Pulmonary artery endothelial cell (primary cell): ENCODE measurements around the gene MAGEH1. TPM values are rescaled to one million over a fixed set of nuclear protein-coding genes. Genes with fewer than 3 reads are reported as not detected.
"Not testable (repeated sequence)": the region's sequence is repeated elsewhere in the genome, so short reads cannot be mapped to it uniquely, and the experiment has no call there.

Experiments
- DNase-seq: peaks from one replicate; pipeline ENCODE4 v3.0.0-alpha.2; 2011; ENCODE audit warnings: low read depth, low spot score
- total RNA-seq: library from RNA; depleted of rRNA; stranded (reverse); fragments of >200 nt; gene quantifications from 2 replicates; pipeline ENCODE4 v1.2.3, GENCODE V29; 2014

The MAGEH1 gene, protein sequence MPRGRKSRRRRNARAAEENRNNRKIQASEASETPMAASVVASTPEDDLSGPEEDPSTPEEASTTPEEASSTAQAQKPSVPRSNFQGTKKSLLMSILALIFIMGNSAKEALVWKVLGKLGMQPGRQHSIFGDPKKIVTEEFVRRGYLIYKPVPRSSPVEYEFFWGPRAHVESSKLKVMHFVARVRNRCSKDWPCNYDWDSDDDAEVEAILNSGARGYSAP
- 23.4 and 30.6 TPM in 2 replicates for total RNA-seq

DNA sequence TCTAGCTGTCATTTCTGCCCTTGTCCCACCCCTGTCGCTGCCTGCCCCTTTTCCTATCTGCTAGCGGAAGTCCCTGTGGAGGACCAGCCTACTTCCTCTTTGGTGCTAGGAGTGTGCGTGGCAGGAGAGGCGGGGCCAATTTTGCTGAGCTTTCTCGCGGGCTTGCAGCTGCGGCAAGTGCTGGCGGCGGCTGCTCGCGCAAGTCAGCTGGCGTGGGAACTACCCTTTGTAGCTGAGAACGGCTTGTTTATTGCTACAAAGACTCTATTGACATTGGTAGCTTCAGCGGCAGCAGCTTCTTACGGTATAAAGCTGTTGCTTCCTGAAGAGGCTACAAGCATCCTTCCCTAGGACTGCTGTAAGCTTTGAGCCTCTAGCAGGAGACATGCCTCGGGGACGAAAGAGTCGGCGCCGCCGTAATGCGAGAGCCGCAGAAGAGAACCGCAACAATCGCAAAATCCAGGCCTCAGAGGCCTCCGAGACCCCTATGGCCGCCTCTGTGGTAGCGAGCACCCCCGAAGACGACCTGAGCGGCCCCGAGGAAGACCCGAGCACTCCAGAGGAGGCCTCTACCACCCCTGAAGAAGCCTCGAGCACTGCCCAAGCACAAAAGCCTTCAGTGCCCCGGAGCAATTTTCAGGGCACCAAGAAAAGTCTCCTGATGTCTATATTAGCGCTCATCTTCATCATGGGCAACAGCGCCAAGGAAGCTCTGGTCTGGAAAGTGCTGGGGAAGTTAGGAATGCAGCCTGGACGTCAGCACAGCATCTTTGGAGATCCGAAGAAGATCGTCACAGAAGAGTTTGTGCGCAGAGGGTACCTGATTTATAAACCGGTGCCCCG, at the start of gene MAGEH1:
MAGEH1 (plus strand) TSS at position 138 of the 843 bp plus-strand sequence; CDS start at position 386, 248 bp downstream.
- peak; percentile 29 for DNase-seq

DNA sequence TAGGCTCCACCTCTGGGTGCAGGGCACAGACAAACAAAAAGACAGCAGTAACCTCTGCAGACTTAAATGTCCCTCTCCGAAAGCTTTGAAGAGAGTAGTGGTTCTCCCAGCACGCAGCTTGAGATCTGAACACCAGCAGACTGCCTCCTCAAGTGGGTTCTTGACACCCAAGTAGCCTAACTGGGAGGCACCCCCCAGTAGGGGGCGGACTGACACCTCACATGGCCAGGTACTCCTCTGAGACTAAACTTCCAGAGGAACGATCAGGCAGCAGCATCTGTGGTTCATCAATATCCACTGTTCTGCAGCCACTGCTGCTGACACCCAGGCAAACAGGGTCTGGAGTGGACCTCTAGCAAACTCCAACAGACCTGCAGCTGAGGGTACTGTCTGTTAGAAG, 24.8 kb upstream of the MAGEH1 start:
- not testable (repeated sequence) for DNase-seq

DNA sequence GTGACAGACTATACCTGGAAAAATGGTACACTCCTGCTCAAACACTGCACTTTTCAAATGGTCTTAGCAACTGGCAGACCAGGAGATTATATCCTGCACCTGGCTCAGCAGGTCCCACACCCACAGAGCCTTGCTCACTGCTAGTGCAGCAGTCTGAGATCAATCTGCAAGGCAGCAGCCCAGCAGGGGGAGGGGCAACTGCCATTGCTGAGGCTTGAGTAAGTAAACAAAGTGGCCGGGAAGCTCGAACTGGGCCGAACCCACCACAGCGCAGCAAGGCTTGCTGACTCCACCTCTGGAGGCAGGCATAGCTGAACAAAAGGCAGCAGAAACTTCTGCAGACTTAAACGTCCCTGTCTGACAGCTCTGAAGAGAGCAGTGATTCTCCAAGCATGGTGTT, 8.5 kb upstream of the MAGEH1 start:
- DNase-seq, result not testable (repeated sequence)

DNA sequence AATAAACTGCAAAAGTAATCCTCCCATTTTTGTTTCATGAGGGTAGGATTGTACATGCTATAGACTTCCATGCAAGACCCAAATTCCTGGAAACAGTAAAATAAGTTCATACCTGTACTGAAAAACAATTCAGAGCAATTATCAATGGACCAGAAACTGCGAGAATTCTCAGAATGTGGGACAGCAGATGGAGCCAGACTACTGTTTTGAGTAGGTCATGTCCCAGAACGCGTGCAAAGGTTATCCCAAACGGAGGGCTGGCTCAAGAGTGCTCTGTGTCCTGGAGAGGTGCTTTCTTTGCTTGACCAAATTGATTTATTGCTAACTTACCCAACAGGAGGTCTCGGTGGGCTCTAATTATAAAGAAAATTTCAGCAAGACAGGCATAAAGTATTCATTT, 1.7 kb upstream of the MAGEH1 start:
- DNase-seq, result no peak

DNA sequence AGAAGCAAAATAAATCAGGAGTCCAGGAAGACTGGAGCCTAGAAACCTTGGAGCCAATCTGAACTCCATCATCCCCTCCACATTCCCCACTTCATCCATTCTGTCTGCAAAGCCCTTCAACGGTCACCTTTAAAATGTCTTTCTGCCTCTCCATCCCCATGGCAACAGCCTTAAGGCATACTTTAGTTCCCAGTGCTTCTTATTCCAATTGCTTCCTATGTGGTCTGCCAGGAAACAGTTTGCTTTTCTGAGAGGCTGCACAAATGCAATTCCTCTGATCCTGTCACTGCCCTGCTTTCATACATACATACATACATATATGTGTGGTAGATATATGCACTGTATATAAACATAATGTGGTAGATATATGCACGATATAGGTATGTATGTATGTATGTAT, 786 bp upstream of the MAGEH1 start:
- DNase-seq, result no peak

DNA sequence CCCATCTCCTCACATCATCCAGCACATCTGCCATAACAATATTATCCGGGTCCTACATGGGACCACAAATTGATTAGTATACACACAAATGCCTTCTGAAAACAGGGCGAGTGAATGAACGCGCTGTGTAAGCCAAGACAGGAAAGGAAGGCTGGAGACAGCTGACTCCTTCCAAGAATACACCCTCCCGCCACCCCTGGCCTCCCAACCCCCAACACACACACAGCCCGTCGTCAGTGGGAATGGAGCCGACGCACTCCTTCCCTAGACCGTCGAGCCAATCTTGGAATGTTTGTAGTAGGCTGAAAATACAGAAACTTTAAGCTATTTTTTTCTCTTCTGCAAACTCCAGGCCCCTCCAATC, 319 bp upstream of the MAGEH1 start:
- no peak for DNase-seq

DNA sequence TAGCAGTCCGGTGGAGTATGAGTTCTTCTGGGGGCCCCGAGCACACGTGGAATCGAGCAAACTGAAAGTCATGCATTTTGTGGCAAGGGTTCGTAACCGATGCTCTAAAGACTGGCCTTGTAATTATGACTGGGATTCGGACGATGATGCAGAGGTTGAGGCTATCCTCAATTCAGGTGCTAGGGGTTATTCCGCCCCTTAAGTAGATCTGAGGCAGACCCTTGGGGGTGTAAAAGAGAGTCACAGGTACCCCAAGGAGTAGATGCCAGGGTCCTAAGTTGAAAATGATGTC, 852 bp downstream of the MAGEH1 start:
- DNase-seq, result no peak

DNA sequence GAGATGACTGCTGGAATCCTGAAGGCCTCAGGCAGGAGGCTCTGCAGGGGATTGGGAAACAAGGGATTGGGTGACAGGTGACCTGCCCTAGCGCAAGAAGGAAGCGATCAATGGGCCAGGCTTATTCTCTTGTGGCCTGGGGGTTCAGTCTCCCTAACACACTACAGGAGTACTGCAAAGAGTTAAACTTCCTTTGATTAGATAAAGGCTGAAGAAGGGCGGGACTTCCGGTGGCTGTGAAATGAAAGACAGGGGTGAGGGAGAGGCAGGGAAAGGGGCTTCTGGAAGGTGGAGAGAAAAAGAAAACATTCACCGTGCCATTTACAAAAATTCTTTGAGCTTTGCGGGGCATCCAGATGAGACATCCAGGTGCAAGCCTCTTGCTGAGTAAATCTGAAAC, 3.8 kb downstream of the MAGEH1 start:
- DNase-seq, result not testable (repeated sequence)

DNA sequence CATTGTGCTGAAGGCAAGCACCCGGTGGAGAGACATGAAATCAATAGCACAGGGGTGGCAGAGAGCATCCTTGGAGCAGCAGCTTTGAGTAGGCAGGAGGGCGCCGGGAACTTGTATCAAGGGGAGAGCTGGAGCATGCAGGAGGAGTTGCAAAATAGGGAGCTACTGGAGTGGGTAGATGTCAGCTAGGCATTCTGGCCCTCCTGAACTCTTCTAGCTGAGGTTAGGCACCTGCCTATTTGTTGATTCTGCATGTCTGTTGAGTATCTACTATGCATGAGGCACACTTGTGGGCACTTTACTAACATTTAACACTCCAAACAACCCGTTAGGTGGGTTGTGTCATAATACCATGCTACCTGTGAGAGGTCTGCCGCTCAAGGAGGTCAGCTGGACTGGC, 7.5 kb downstream of the MAGEH1 start:
- not testable (repeated sequence) for DNase-seq

DNA sequence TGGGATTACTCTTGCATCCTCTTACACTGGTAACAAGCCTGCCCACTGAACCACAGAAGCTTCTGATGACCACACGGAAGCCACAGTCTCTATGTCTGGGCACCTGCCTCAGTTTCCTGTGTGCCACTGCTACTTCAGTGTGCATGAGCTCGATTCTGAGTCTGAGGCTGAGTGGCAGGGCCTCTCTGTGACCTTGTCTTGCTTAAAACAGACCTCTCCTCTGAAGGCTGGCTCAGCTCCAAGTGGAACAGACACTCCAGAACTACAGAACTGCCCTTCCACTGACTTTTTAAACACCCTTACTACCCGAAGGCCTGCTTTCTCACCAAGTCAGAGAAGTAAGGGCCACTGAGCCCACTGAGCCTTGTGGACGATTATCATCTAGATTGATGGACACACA, 8.0 kb downstream of the MAGEH1 start:
- DNase-seq, result not testable (repeated sequence)

DNA sequence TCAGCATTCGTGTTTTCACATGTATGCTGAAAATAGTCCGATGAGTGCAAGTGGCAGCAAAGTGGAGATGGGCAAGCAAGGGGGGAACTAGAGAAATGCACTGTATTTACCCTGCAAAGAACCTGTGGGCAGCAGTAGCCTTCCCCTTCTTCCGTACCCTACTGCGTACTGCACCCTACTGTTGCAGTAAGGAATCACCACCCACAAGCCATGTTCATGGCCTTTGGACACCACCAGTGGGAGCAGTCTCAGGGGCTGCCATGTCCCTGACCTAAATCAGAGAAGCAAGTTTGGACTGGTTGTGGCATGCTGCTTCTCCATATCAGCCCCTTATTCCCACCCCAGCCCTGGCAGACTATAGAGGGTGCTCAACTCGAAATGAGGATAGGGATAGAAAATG, 12.1 kb downstream of the MAGEH1 start:
- not testable (repeated sequence) for DNase-seq

DNA sequence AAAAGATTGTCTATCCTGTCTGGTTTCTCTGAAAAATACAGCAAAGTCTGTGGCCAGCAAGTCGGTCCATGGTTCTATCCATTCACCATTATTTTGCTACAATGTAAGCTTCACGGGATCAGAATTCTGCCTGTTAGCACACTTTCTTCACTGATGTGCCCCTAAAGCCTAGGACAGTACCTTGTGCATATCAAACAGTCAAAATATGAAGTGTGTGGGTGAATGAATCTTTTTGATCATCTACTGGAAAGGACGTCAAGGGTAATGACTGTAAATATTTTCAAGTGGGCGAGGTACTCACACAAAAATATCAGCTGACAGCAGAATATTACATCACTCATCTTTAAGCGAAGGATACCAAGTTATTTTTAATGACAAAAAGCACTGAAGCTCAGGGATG, 13.2 kb downstream of the MAGEH1 start:
- not testable (repeated sequence) for DNase-seq

DNA sequence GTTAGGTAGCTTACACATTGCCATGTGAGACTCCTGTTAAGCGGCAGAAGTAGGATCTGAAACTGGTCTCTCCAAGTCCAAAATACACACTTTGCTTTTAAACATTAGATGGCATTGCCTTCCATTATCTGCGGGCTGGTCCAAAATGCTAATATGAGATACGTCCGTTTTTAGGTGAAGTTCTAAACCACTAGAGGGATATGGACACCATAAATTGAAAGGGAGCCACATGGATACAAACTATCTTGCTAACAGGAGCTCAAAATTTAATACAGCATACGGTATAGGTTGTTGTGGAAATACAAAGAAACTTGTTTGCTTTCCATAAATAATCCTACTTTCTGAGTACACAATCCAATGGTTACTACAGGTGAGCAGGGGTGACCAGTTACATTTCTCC, 13.9 kb downstream of the MAGEH1 start:
- not testable (repeated sequence) for DNase-seq

DNA sequence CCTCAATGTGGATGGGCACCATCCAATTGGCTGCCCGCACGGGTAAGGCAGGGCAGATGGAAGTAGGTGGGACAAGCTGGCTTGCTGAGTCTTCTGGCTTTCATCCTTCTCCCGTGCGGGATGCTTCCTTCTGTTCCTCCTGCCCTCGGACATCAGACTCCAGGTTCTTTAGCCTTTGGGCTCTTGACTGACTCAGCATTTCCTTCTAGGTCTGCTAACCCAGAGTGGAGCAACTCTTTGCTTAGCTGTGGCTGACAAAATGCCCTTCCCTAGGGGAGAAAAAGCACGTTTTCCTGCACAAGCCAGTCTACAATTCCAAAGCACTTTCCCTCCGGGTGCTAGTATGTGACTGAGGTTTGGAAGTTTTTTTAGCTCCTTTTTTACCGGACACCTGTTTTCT, 28.0 kb downstream of the MAGEH1 start:
- not testable (repeated sequence) for DNase-seq

DNA sequence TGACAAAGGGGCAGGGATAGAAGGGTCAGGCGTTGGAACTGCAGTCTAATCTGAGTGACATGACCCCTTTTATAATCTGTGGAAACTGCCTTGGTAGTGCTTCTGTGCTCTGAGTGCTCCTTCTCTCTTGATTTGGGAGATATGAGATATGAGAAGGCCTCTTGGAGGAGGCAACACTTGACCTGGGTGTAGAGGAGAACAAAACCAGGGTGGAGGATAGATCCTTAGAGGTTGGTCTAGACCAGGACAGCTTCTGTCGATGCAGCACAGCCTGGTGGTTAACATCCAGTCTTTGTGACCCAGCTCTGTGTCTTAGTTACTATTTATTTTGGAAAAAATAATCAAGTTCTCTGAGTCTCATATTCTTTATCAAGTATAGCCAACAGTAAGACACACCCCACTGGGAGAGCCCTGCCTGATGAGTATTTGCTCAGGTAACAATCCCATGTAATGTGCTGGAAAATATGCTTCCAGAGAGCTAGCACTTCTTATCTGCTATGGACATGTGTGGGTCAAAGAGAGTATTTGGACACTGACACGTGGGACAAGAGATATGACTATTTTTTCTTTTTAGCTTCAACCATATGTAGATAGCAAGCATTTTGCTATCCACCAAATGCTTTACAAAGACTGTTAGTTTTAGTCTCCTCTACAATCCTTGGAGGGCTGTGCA, 28.6 kb downstream of the MAGEH1 start:
- no peak for DNase-seq

DNA sequence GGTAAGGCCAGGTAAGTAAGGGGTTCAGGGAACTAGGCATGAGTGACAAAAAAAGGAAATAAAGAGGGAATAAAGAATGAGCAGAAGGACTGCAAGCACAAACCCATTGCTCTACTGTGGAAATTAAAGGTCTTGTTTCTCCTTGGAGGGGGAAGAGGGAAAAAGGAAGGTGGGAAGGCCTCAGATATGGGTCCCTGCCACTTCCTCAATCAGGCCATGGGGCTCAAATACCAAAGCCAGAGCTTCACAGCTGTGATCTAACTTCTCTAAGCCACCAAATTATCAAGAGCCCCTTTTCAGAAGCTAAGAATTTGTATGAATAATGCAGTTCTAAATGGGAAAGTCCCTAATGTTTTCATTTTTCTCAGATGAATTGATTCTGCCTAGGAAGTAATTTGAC, 33.0 kb downstream of the MAGEH1 start:
- no peak for DNase-seq

DNA sequence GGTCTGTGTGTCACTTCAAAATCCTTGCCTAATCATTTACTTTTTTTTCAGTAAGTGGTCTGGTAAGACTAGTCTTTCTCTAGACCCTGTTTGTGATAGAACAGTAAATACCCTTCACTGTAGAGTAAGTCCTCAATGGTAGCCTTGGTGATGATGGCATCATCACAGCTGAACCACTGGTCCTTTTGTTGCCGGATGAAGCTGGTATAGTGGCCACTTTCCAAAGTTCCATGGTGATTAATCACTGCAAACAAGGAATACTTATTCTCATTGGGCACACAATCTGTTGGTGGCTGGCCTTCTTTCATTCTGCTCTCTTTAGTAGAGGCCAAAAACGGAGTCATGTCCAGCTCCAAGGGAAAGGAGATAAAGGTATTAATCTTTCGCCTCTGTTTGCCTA, 34.8 kb downstream of the MAGEH1 start:
- no peak for DNase-seq

DNA sequence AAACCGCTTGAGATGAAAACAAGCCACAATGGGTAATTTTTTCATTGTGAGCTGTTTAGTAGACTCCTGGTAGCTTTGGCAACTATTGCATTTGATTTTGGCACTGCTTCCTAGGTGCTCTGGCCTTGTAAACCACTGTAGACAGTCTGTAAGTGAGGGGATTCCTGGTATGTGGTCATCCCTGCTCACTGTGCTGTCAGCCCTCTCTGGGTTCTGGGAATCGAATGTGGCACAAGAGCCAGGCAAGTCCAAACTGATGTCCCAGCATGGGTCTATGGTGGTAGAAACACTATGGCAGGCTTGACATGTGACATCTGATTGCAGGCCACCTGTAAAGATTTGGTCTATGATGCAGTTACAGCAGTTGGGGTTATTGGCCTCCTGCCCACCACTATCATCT, 35.2 kb downstream of the MAGEH1 start:
- DNase-seq, result no peak

DNA sequence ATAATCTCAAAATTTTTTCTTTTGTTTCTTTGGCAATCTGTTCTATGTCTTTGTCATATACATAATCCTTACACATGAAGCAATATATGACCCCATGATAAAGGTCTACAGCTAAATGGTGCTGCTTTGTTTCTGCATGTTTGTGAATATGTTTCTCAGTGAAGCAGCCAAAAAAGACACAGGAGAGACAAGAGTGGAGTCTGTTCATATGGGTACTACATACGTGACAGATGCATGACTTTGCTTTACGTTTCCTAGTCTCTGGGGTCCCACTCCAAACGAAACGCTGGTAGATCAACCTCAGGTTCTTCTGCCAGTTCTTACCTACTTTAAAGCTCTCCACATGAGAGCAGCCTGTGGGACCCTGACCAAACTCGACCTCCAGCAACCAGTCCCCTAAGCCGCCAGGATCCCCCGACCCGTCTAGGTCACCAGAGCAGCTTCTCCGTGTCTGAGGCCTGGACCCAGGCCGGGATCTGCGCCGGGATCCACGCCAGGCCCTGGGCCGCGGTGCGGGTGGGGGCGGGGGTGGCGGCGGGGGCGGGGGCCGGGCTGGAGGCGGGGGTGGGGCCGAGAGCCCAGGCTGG, 36.2 kb downstream of the MAGEH1 start:
- no peak for DNase-seq

DNA sequence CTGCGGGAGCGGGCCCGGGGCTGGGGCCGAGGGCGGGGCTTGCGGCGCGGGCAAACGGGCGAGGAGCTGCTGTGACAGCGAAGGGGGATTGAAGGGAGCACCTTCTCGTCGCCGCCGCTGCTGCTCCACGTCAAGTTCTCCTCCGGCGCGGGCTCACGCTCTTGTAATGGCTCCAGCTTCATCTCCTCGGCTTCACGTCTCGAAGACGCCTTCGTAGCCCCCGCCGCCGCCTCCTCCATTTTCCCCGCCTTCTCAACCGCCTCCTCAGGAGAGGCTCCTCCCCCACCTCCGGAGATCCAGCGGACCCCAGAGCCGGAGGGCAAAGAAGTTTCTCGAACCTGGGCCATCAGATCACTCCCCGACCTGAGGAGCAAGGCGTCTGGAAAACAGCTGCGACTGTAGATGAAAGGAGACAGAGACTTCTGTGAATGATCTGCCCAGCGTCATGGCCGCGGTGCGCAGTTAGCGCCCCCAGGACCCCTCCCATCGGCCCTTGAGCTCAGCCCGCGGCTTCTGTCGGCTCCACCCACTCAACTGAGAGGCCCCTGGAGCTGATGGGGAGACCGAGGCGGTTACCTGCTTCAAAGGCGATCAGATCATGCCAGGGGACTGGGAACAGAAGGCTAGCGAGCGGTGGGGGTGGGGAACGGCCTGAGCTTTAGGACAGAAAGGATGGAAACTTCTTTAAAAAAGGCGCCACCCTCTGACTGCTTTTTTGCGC, 36.8 kb downstream of the MAGEH1 start:
- DNase-seq, result no peak

DNA sequence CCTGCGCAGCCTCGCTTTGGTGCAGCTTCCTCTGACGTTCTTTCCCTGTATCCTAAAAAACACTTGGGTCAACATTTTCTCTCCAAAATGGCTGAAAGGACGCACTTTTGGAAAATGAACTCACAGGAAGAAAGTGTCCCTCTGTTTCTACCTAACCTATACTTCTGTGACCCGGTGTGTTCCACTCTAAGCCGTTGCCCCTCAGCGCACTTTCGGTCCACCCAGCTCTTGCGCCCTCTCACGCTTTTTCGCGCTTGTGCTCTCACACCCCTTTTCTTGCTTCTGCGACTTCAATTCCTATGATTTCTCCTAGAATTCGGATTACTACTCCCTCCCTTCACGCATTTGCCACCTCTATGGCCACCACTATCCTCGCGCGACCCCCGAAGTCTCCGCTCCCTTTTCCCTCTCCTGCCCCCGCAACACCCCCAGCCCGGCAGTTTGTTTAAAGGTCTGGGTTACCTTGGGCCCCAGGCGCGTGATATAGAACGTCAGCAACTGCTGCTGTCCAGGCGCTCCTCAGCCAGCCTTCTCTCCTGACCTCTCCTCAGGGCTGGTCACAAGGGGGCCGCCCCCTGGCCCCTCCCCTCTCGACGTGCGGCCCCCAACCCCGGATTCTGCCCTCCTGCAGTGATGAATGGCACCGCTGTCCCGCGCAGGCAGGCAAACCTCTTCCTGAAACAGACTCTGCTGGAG, 37.5 kb downstream of the MAGEH1 start, which contains the start of gene USP51:
USP51 (minus strand) TSS at position 535 of the 696 bp plus-strand sequence. CDS start 909 bp downstream, outside the sequence.
- no peak for DNase-seq
